H9 (cell line): ENCODE results near the gene GPR153. TPM values are rescaled to one million over a fixed set of nuclear protein-coding genes. Genes with fewer than 3 reads are reported as not detected.

Source experiments
- DNase-seq: peaks from one replicate; pipeline ENCODE4 v3.0.0-alpha.2; 2017
- H2AFZ ChIP-seq: one replicate; pipeline ENCODE4 v1.6.1; 2013; ENCODE audit warnings: mild to moderate bottlenecking, low read length, control low read depth, moderate library complexity
- H2AK5ac ChIP-seq: 2 replicates; pipeline ENCODE4 v1.6.1; 2013; ENCODE audit warnings: low read length, control low read depth, mixed read lengths; ENCODE audit not compliant: insufficient read length
- H2BK120ac ChIP-seq: one replicate; pipeline ENCODE4 v1.6.1; 2013; ENCODE audit warnings: low read depth, mild to moderate bottlenecking, low read length, control low read depth, inconsistent platforms; ENCODE audit not compliant: poor library complexity, severe bottlenecking
- H2BK12ac ChIP-seq: 2 replicates; pipeline ENCODE4 v1.6.1; 2013; ENCODE audit warnings: low read length, control low read depth, mixed read lengths, low read depth; ENCODE audit not compliant: insufficient read length
- H2BK15ac ChIP-seq: 2 replicates; pipeline ENCODE4 v1.6.1; 2013; ENCODE audit warnings: low read depth, low read length, control low read depth
- H2BK20ac ChIP-seq: one replicate; pipeline ENCODE4 v1.6.1; 2013; ENCODE audit warnings: low read depth, mild to moderate bottlenecking, low read length, control low read depth, inconsistent platforms; ENCODE audit not compliant: poor library complexity, severe bottlenecking
- H2BK5ac ChIP-seq: 2 replicates; pipeline ENCODE4 v1.6.1; 2013; ENCODE audit warnings: low read length, control low read depth, mixed read lengths; ENCODE audit not compliant: insufficient read length
- H3K14ac ChIP-seq: 2 replicates; pipeline ENCODE4 v1.6.1; 2013; ENCODE audit warnings: low read length, control low read depth; ENCODE audit not compliant: insufficient read depth
- H3K18ac ChIP-seq: 2 replicates; pipeline ENCODE4 v1.6.1; 2013; ENCODE audit warnings: low read depth, mild to moderate bottlenecking, mixed read lengths, low read length, control low read depth; ENCODE audit not compliant: insufficient read length
- H3K23ac ChIP-seq: 2 replicates; pipeline ENCODE4 v1.6.1; 2013; ENCODE audit warnings: low read length, control low read depth, mixed read lengths, low read depth; ENCODE audit not compliant: insufficient read length
- H3K23me2 ChIP-seq: 2 replicates; pipeline ENCODE4 v1.6.1; 2013; ENCODE audit warnings: low read depth, mild to moderate bottlenecking, mixed read lengths, low read length, control low read depth; ENCODE audit not compliant: insufficient read length, poor library complexity, severe bottlenecking
- H3K27ac ChIP-seq: 2 replicates; pipeline ENCODE4 v1.5.1; 2013; ENCODE audit warnings: low read length, control low read depth, mixed read lengths, low read depth; ENCODE audit not compliant: insufficient read length
- H3K27me3 ChIP-seq: 2 replicates; pipeline ENCODE4 v1.6.1; 2013; ENCODE audit warnings: low read length, control low read depth, inconsistent platforms; ENCODE audit not compliant: insufficient read depth
- H3K4ac ChIP-seq: 2 replicates; pipeline ENCODE4 v1.6.1; 2013; ENCODE audit warnings: low read depth, mild to moderate bottlenecking, control low read depth, inconsistent platforms, low read length, moderate library complexity
- H3K4me1 ChIP-seq: 2 replicates; pipeline ENCODE4 v1.6.1; 2013; ENCODE audit warnings: low read length, control low read depth, inconsistent platforms; ENCODE audit not compliant: insufficient read depth
- H3K4me2 ChIP-seq: 2 replicates; pipeline ENCODE4 v1.6.1; 2013; ENCODE audit warnings: low read length, control low read depth, mixed read lengths; ENCODE audit not compliant: insufficient read length, insufficient read depth
- H3K56ac ChIP-seq: 2 replicates; pipeline ENCODE4 v1.6.1; 2013; ENCODE audit warnings: low read depth, mild to moderate bottlenecking, mixed read lengths, low read length, control low read depth; ENCODE audit not compliant: insufficient read length
- H3K79me1 ChIP-seq: 2 replicates; pipeline ENCODE4 v1.6.1; 2013; ENCODE audit warnings: low read depth, mild to moderate bottlenecking, moderate library complexity, low read length, control low read depth, inconsistent platforms; ENCODE audit not compliant: insufficient read depth, poor library complexity, severe bottlenecking
- H3K79me2 ChIP-seq: 2 replicates; pipeline ENCODE4 v1.6.1; 2013; ENCODE audit warnings: low read length, control low read depth, inconsistent platforms; ENCODE audit not compliant: insufficient read depth
- H3K9ac ChIP-seq: 2 replicates; pipeline ENCODE4 v1.6.1; 2013; ENCODE audit warnings: low read length, control low read depth, mixed read lengths; ENCODE audit not compliant: insufficient read length; ENCODE audit errors: extremely low read depth
- H3K9me3 ChIP-seq: one replicate; pipeline ENCODE4 v1.6.1; 2013; ENCODE audit warnings: low read depth, low read length, inconsistent platforms; ENCODE audit not compliant: control insufficient read depth
- H3T11ph ChIP-seq: one replicate; pipeline ENCODE4 v1.6.1; 2013; ENCODE audit warnings: mild to moderate bottlenecking, low read length, control low read depth, inconsistent platforms
- H4K20me1 ChIP-seq: one replicate; pipeline ENCODE4 v1.6.1; 2013; ENCODE audit not compliant: control insufficient read depth, insufficient read length, insufficient read depth
- H4K5ac ChIP-seq: 2 replicates; pipeline ENCODE4 v1.6.1; 2013; ENCODE audit warnings: low read depth, mild to moderate bottlenecking, mixed read lengths, low read length, control low read depth; ENCODE audit not compliant: insufficient read length
- H4K8ac ChIP-seq: replicated peaks from 2 replicates; pipeline ENCODE4 v1.6.1; 2013; ENCODE audit warnings: low read length, control low read depth, mixed read lengths, low read depth; ENCODE audit not compliant: insufficient read length
- H4K91ac ChIP-seq: 2 replicates; pipeline ENCODE4 v1.6.1; 2013; ENCODE audit warnings: low read depth, mild to moderate bottlenecking, moderate library complexity, mixed read lengths, low read length, control low read depth; ENCODE audit not compliant: insufficient read length
- H3K27ac Mint-ChIP-seq, 3 experiments: 2 replicates in 2 of 3; 3 replicates in 1 of 3; pipeline ENCODE4 v1.8.0; 2020 to 2021; ENCODE audit warnings: mixed read lengths in 3 of 3, mild to moderate bottlenecking in 1 of 3, moderate library complexity in 1 of 3
- H3K27me3 Mint-ChIP-seq: 2 replicates; pipeline ENCODE4 v1.8.0; 2021; ENCODE audit warnings: low read depth, mild to moderate bottlenecking, moderate library complexity, mixed read lengths
- H3K36me3 Mint-ChIP-seq, 3 experiments: 2 replicates in 2 of 3; 3 replicates in 1 of 3; pipeline ENCODE4 v1.8.0; 2020 to 2021; ENCODE audit warnings: low read depth in 3 of 3, mixed read lengths in 3 of 3; ENCODE audit not compliant: insufficient read depth in 1 of 3
- H3K4me1 Mint-ChIP-seq, 2 experiments: 2 replicates each; pipeline ENCODE4 v1.8.0; 2020; ENCODE audit warnings: mixed read lengths in 2 of 2
- H3K4me3 Mint-ChIP-seq, 2 experiments: 2 replicates in 1 of 2; 3 replicates in 1 of 2; pipeline ENCODE4 v1.8.0; 2020 to 2021; ENCODE audit warnings: mild to moderate bottlenecking in 2 of 2, mixed read lengths in 2 of 2, moderate library complexity in 1 of 2
- H3K9me3 Mint-ChIP-seq, 2 experiments: 2 replicates in 1 of 2; 3 replicates in 1 of 2; pipeline ENCODE4 v1.8.0; 2020; ENCODE audit warnings: mild to moderate bottlenecking in 2 of 2, mixed read lengths in 2 of 2, moderate library complexity in 1 of 2
- WGBS: extraction: QIAGEN DNeasy Blood & Tissue Kit; methylation state at CpG from one replicate; pipeline ENCODE4 v1.1.7; 2013; ENCODE audit warnings: missing lambda C conversion rate, low lambda C conversion rate, mixed read lengths; ENCODE audit not compliant: insufficient read length; ENCODE audit errors: extremely low coverage; 5-methylcytosine and 5-hydroxymethylcytosine counted together
- total RNA-seq: library from RNA; stranded (reverse); gene quantifications from 2 replicates; pipeline ENCODE4 v1.2.1, GENCODE V29; 2021
- TF ChIP-seq, protein P1 (sequence below): fragments of 200-600 bp; sonication (generic); conservative IDR thresholded peaks from 3 replicates; pipeline ENCODE4 v1.8.0; 2021; ENCODE audit warnings: antibody characterized with exemption, mild to moderate bottlenecking

The GPR153 gene
- total RNA-seq, 1 experiment from 2014 or later: 8.9 TPM

GRCh38 chr1:6269296-6269695 lies 8.4 kb upstream of the GPR153 start:
- Histone ChIP-seq H3K18ac (no peak overlapping the region), H3T11ph (no peak overlapping the region), H3K27ac (no peak overlapping the region), H3K9ac (no peak overlapping the region), H3K79me1 (no peaks in the 10 kb centered on the region), H2BK12ac (no peak overlapping the region), H4K20me1 (no peaks in the 10 kb centered on the region), H3K56ac (no peak overlapping the region), H2BK20ac (no peak overlapping the region), H3K14ac (no peak overlapping the region; the same call in 1 of the 2 replicates), H3K9me3 (no peaks in the 10 kb centered on the region), H2AK5ac (no peak overlapping the region), H3K27me3 (no peaks in the 10 kb centered on the region), H3K23ac (no peak overlapping the region), H2BK5ac (no peak overlapping the region), H2BK120ac (no peak overlapping the region), H3K4me1 (0 out of 2 replicates have a peak, but pooled peaks cover 4% of the 10 kb centered on the region), H4K5ac (no peak overlapping the region), H3K79me2 (no peaks in the 10 kb centered on the region), H2AFZ (no peak overlapping the region), H3K23me2 (no peaks in the 10 kb centered on the region), H4K91ac (no peak overlapping the region), H3K4me2 (no peak overlapping the region), H2BK15ac (no peak overlapping the region), H4K8ac (no peak overlapping the region), H3K4ac (no peak overlapping the region)
- no peak overlapping the region for H3K4me3 Mint-ChIP-seq
- TF ChIP-seq, protein P1, sequence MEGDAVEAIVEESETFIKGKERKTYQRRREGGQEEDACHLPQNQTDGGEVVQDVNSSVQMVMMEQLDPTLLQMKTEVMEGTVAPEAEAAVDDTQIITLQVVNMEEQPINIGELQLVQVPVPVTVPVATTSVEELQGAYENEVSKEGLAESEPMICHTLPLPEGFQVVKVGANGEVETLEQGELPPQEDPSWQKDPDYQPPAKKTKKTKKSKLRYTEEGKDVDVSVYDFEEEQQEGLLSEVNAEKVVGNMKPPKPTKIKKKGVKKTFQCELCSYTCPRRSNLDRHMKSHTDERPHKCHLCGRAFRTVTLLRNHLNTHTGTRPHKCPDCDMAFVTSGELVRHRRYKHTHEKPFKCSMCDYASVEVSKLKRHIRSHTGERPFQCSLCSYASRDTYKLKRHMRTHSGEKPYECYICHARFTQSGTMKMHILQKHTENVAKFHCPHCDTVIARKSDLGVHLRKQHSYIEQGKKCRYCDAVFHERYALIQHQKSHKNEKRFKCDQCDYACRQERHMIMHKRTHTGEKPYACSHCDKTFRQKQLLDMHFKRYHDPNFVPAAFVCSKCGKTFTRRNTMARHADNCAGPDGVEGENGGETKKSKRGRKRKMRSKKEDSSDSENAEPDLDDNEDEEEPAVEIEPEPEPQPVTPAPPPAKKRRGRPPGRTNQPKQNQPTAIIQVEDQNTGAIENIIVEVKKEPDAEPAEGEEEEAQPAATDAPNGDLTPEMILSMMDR: no peak
- no CpG with 5 or more reads among the region's 14 CpGs for WGBS
- H3K9me3 Mint-ChIP-seq: no peaks in the 10 kb centered on the region
- no peaks in the 10 kb centered on the region; the same call in 1 of the 2 replicates for H3K27me3 Mint-ChIP-seq
- H3K4me1 Mint-ChIP-seq: peaks cover 14 to 21% of the 10 kb centered on the region in 2 experiments
- no peak overlapping the region for H3K27ac Mint-ChIP-seq
- H3K36me3 Mint-ChIP-seq: peaks cover 0 to 2% (median 0%) of the 10 kb centered on the region in 3 experiments; a peak in 1 of 7 replicates
- DNase-seq: no peak
